ENCODE data around the gene SPINK7. TPM values are rescaled to one million over a fixed set of nuclear protein-coding genes. Genes with fewer than 3 reads are reported as not detected.

Gene SPINK7
- total and polyA plus RNA-seq, 8 donors: 0.54 to 0.83 (median 0.64) TPM; not detected in 2

DNA sequence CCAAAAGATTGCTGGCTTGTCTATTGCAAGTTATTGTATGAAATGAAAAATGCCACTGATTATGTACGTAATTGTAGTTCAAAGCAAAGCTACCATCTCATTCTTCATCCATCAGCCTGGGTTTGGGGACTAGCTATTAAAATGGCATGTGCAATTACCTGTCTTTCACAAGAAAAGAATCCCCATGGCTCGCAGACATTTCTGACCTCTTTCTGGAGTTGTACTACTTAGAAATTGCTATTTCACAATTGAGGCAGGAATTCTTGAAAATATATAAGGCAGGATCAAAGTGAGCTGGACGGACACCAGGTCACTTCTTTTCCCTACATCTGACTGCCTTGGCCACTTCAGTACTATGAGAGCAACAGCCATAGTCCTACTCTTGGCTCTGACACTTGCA is 23.0 kb downstream of the SPINK7 start, which contains the start of gene SPINK9:
Gene SPINK9 (plus strand): TSS at position 301 of the 400 bp plus-strand sequence. CDS start 55 bp downstream, at position 356.
- no peak within 1 kb of the TSS for H3K27ac ChIP-seq
- H3K4me1 ChIP-seq: no peaks in the 10 kb centered on the region
- DNase-seq: no peak
- intact Hi-C loops (cut with DNase I): no loop called here
- H3K4me3 ChIP-seq: no peak within 1 kb of the TSS
- no peak for ATAC-seq
- TF ChIP-seq, protein P1, sequence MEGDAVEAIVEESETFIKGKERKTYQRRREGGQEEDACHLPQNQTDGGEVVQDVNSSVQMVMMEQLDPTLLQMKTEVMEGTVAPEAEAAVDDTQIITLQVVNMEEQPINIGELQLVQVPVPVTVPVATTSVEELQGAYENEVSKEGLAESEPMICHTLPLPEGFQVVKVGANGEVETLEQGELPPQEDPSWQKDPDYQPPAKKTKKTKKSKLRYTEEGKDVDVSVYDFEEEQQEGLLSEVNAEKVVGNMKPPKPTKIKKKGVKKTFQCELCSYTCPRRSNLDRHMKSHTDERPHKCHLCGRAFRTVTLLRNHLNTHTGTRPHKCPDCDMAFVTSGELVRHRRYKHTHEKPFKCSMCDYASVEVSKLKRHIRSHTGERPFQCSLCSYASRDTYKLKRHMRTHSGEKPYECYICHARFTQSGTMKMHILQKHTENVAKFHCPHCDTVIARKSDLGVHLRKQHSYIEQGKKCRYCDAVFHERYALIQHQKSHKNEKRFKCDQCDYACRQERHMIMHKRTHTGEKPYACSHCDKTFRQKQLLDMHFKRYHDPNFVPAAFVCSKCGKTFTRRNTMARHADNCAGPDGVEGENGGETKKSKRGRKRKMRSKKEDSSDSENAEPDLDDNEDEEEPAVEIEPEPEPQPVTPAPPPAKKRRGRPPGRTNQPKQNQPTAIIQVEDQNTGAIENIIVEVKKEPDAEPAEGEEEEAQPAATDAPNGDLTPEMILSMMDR (IDR thresholded peaks at IDR 0.05): no peak
- no peaks in the 10 kb centered on the region for H3K36me3 ChIP-seq
- no peaks in the 10 kb centered on the region for H3K27me3 ChIP-seq
- peaks cover 0 to 6% of the 10 kb centered on the region in 2 donors for H3K9me3 ChIP-seq

DNA sequence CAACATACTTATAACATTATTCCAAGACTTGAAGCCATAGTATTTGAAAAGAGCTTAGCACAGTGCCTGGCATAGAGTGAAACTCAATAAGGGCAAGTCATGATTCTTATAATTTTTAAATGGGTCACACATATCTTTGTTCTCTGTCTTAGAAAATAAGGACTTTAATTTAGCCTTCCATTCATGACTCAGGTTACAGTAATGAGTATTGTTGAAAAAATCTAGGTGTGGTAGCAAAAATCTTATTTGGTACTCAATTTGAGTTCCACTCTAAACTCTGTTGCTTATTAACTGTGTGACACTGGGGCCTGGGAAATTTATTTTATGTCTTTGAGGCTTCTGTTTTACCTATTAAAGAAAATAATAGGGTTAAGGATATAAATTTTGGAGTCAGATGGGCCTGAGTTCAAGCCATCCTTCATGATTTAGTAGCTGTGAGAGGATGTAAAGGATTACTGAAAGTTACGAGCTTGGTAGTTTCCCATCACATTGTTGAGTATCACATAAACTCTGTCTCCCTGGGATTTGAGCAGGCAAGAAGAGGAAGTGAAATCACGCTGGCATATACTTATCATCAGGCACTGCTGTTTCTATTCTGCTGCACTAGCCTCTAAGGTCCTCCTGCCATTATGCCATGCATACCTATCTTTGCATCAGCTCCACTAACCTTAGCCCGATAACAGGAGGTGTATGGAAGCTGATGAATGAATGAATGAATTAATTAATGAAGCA is 24.6 kb downstream of the SPINK7 start:
- no peaks in the 10 kb centered on the region for H3K27me3 ChIP-seq
- TF ChIP-seq, protein P1 (IDR thresholded peaks at IDR 0.05): no peak
- no peak for DNase-seq
- H3K9me3 ChIP-seq: no peaks in the 10 kb centered on the region
- peak; percentile 27 for ATAC-seq
- no peak overlapping the region for H3K4me3 ChIP-seq
- H3K27ac ChIP-seq: no peak overlapping the region
- no peaks in the 10 kb centered on the region for H3K4me1 ChIP-seq
- no peaks in the 10 kb centered on the region for H3K36me3 ChIP-seq
- intact Hi-C loops (cut with DNase I): no loop called here

DNA sequence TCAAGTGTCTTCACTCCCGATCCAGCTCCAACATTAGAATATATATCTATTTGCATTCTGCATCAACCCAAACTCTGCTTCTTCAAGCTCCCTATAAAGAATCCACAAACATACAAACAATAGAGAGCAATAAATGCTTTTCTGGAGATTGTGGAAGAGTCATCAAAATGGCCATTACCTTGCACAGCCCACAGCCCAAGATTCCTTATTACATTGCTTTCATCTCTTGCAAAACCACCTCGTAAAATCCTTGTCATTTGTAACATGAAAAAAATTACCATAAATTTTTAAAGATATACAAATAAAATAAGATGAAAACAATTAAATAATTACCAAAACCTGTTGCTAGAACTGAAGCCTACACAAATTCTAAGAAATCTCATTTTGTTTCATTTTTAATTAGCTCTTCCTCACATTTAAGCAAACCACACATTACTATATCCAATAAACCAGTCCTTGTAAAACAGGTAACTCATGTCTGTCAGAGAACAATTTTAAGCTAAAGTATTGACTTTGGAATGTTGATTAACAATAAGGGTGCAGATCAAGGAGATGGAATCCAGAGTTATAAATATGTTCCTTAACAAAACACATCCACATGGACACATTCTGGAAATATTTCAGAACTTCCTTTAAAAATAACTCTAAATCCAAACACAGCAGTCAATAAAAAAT is 30.3 kb downstream of the SPINK7 start:
- Histone ChIP-seq H3K9me3 (no peaks in the 10 kb centered on the region), H3K27ac (no peak overlapping the region), H3K4me1 (no peaks in the 10 kb centered on the region), H3K36me3 (no peaks in the 10 kb centered on the region), H3K27me3 (no peaks in the 10 kb centered on the region), H3K4me3 (no peak overlapping the region)
- intact Hi-C loops (cut with DNase I): no loop called here
- DNase-seq (no peak), ATAC-seq (no peak)
- TF ChIP-seq, protein P1 (IDR thresholded peaks at IDR 0.05): no peak

DNA sequence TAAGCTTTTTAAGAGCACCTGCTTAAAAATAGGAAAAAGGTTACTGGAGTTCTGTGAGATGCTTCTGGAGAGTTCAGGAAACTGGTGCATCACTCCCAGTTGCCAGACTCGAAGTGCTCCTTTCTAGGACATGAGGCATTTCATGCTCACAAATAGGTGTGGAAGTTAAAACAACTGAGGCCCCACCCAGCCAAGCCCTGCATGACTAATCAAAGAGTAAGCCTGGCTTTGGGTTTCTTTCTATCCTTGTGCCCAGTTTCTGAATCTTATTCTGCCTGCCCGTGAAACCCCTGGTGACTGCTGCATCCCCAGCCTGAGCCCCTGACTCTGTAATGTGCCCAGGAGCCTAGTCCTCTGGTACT is 30.8 kb downstream of the SPINK7 start:
- TF ChIP-seq, protein P1 (IDR thresholded peaks at IDR 0.05): no peak
- H3K36me3 ChIP-seq: no peaks in the 10 kb centered on the region
- peak in 1 of 4 donors; percentile 36 for DNase-seq
- ATAC-seq: peak; percentile 54
- no peaks in the 10 kb centered on the region for H3K4me1 ChIP-seq
- no peaks in the 10 kb centered on the region for H3K27me3 ChIP-seq
- no peak overlapping the region for H3K27ac ChIP-seq
- no peaks in the 10 kb centered on the region for H3K9me3 ChIP-seq
- intact Hi-C loops (cut with DNase I): no loop called here
- H3K4me3 ChIP-seq: no peak overlapping the region
